GM18526 (cell line): ENCODE data around the gene ASGR1.

Source experiments
- POLR2A ChIP-seq: IDR thresholded peaks from 3 replicates; pipeline ENCODE4 v1.6.1; 2011; ENCODE audit not compliant: insufficient read length; ENCODE audit errors: extremely low read depth

The ASGR1 gene

DNA sequence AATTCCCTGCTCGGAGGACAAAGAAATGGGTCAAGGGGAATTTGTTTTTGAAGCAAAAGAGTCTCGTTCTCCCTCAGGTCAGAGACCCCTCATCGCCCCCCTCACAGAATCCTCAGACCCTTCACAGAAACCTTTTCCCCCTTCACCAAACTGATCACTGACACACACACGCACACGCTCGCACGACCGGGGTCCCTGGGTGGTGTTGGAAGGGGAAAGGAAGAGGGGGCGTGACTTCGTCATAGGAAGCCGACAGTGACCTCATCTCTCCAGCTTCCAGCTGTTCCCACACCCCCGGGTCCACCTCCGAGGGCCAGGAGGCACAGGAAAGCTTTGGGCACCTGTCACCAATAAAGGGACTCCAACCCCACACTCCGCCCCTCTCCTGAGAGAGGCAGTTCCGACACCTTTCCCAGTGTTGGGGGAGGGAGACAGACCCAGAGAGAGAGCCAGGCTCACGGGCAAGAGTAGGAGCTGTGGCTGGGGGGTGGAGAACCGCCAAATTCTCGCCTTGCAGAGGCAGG is 1.2 kb downstream of the ASGR1 start:
- TF ChIP-seq POLR2A: no peak

DNA sequence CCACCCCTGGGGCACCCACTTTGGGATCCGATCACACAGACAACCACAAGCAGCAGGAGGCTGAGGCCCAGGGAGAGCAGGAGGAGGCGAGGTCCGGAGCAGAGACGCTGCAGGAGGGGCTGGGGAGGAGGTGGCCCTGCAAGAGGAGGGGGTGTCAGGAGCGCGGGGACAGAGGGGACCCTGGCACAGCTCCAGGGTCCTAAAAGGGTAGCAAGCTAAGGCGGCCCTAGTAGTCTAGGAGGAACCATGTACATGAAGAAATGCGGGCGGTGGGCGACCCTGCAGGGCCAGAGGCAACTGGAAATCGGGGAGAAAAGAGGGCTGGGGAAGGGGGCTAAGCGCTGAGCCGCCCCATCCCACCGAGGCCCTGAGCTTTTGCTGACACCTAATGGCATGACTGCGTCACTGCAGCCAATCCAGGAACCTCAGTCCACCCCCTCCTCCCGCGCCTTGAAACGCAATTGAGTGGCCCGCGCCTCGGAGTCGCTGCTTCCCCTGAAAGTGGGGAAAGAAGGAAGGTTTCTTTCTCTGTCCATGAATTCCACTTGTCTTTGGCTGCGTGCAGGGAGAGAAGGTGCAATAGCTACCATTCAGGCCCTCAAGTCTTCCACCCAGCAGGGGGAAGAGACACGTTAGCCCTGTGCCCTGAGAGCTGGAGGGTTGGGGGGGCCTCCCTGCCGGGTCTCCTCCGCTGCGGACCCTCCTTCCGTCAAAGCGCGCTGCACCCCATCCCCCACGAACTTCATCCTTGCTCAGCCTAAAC is 1.8 kb downstream of the ASGR1 start:
- TF ChIP-seq POLR2A: no peak

DNA sequence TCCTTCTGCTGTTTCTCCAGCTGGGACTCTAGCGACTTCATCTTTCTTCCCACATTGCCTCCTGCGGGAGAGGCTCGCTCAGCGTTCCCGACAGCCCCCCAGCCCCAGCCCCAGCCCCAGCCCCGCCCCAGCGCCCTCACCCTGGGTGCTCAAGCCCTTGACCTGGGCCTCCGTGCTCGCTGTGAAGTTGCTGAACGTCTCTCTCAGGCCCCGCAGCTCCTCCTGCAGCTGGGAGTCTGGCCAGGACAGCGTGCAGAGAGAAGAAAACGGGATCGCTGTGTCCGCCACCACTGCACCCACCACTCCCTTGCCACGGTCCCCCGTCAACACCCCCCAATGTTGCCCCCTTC is 2.4 kb downstream of the ASGR1 start:
- no peak for TF ChIP-seq POLR2A

- no peak for TF ChIP-seq POLR2A
Observed at GRCh38 chr17:7176107-7176840, 2.9 kb downstream of the ASGR1 start.

DNA sequence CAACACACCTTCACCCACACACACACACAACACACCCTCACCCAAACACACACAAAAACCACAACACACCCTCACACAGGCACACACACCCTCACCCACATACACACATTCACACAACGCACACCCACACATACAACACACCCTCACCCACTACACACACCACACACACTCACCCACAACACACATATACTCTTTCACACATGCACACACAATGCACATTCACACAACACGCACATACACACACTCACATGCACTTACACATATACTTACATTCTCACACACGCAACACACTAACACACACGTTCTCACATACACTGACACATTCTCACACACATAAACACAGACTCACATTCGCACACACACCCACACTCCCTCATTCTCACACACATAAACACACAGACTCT is 3.8 kb downstream of the ASGR1 start:
- TF ChIP-seq POLR2A: no peak

GRCh38 chr17:7174603-7175326 is 4.4 kb downstream of the ASGR1 start:
- no peak for TF ChIP-seq POLR2A

- TF ChIP-seq POLR2A: no peak
Observed at GRCh38 chr17:7173687-7174602, 5.2 kb downstream of the ASGR1 start.

GRCh38 chr17:7167832-7168231 is 11.3 kb downstream of the ASGR1 start:
- TF ChIP-seq POLR2A: no peak

GRCh38 chr17:7166873-7167272 is 12.3 kb downstream of the ASGR1 start:
- no peak for TF ChIP-seq POLR2A

GRCh38 chr17:7156342-7156940 is 22.7 kb downstream of the ASGR1 start:
- TF ChIP-seq POLR2A: no peak

GRCh38 chr17:7147772-7148171 is 31.4 kb downstream of the ASGR1 start:
- no peak for TF ChIP-seq POLR2A

GRCh38 chr17:7146115-7146514 is 33.1 kb downstream of the ASGR1 start:
- no peak for TF ChIP-seq POLR2A

GRCh38 chr17:7144213-7144612 is 35.0 kb downstream of the ASGR1 start:
- TF ChIP-seq POLR2A: no peak

GRCh38 chr17:7141824-7142223 is 37.3 kb downstream of the ASGR1 start:
- no peak for TF ChIP-seq POLR2A
